Spinal cord (tissue), 10 donors: ENCODE measurements around the gene CCDC50. TPM values are rescaled to one million over a fixed set of nuclear protein-coding genes. Genes with fewer than 3 reads are reported as not detected.

Source experiments
- DNase-seq, 6 donors: peaks; one replicate each; pipeline versions ENCODE4 v3.0.0 to v3.0.0-alpha.2; 2013 to 2015; ENCODE audit warnings: low spot score in 6 of 6, low read depth in 4 of 6
- H3K27ac ChIP-seq: one replicate; pipeline ENCODE4 v1.5.1; 2013; ENCODE audit warnings: low read depth, low read length, control low read depth
- H3K27me3 ChIP-seq: one replicate; pipeline ENCODE4 v1.6.1; 2013; ENCODE audit warnings: low read length; ENCODE audit not compliant: control insufficient read depth, insufficient read depth
- H3K36me3 ChIP-seq: one replicate; pipeline ENCODE4 v1.6.1; 2013; ENCODE audit warnings: low read length; ENCODE audit not compliant: control insufficient read depth, insufficient read depth
- H3K4me1 ChIP-seq: one replicate; pipeline ENCODE4 v1.6.1; 2013; ENCODE audit warnings: low read length; ENCODE audit not compliant: control insufficient read depth, insufficient read depth
- H3K4me3 ChIP-seq: one replicate; pipeline ENCODE4 v1.5.1; 2013; ENCODE audit warnings: low read depth, low read length, control low read depth
- H3K9me3 ChIP-seq: one replicate; pipeline ENCODE4 v1.6.1; 2013; ENCODE audit warnings: low read length; ENCODE audit not compliant: control insufficient read depth, insufficient read depth
- WGBS: methylation state at CpG from one replicate; pipeline ENCODE4 v1.1.5; 2013; ENCODE audit warnings: missing lambda C conversion rate; ENCODE audit not compliant: insufficient coverage; 5-methylcytosine and 5-hydroxymethylcytosine counted together
- long read RNA-seq, 4 donors: transcript quantifications; one replicate each; lab custom pipeline, GENCODE V29; 2026
- polyA plus RNA-seq, 2 donors: library from polyadenylated mRNA; unstranded; fragments of 120-200 nt; gene quantifications; one replicate each; pipeline ENCODE4 v1.2.1, GENCODE V29; 2013; ENCODE audit not compliant: insufficient read length in 2 of 2
- total RNA-seq, 2 donors: library from RNA; depleted of rRNA in 1 of 2; stranded (reverse); fragments of 120-200 nt in 1 of 2; fragments of >200 nt in 1 of 2; gene quantifications; one replicate each; pipeline versions ENCODE4 v1.2.3 to v1.2.4, GENCODE V29; 2013 to 2014
- donor health status: healthy.

Gene CCDC50, protein sequence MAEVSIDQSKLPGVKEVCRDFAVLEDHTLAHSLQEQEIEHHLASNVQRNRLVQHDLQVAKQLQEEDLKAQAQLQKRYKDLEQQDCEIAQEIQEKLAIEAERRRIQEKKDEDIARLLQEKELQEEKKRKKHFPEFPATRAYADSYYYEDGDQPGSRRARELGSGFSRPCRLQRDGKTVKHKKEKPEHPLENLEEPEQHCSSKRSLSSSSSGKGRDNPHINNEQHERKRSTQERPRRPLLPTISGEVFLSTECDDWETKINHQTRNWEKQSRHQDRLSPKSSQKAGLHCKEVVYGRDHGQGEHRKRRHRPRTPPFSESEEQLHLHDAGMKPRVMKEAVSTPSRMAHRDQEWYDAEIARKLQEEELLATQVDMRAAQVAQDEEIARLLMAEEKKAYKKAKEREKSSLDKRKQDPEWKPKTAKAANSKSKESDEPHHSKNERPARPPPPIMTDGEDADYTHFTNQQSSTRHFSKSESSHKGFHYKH
- 10 to 100 TPM; 60.8 to 70.3 TPM for total RNA-seq
- 10 to 100 TPM; 35.8 to 49.3 TPM for polyA plus RNA-seq
- long read RNA-seq, donor 1, transcript CCDC50-202 (11 exons, 1,926 nt) = major isoform, 13 of 27 reads
- long read RNA-seq, donor 1, partial matches to known transcripts = 14 of 27 reads
- long read RNA-seq, donor 1, other reads (novel, unspliced or antisense) = 0 of 27 reads
- long read RNA-seq, donor 2, partial matches to known transcripts = 0 of 3 reads
- long read RNA-seq, donor 2, other reads (novel, unspliced or antisense) = 0 of 3 reads
- long read RNA-seq, donor 3, transcript CCDC50-202 (11 exons, 1,926 nt) = major isoform, 6 of 6 reads
- long read RNA-seq, donor 3, partial matches to known transcripts = 0 of 6 reads
- long read RNA-seq, donor 3, other reads (novel, unspliced or antisense) = 0 of 6 reads
- long read RNA-seq, donor 4, transcript CCDC50-202 (11 exons, 1,926 nt) = major isoform, 8 of 50 reads
- long read RNA-seq, donor 4, partial matches to known transcripts = 42 of 50 reads
- long read RNA-seq, donor 4, other reads (novel, unspliced or antisense) = 0 of 50 reads

DNA sequence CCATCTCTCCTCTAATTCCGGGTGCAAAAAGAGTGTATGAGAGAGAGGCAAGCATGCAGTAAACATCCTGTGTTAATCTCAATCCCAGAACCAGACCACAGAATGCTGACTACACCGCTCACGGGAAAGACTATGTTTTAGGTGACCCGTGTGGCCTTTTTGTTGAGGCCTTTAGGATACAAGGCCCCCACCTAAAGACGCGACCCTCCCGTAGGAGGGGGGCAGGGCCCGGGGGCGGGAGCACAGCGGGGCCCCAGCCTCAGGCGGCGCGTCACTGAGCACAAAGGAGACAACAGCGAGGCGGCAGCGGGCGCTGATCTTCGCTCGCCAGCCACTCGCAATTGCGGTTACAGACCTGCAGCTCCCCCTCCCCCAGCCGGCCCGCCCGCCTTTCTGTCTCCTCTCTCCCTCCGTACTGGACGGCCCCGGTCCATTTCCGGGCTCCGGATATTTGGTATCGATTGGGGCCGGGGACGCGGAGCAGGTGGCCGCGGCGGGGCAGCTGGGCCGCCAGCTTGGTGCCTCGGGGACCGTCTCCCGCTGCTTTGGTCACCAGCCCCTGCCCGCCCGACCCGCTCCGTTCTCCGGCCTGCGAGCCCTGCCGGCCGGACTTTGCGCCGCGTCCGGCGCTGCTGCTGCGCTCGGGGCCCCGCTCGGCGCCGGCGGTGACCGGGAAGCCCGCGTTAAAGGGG, at the start of gene CCDC50:
CCDC50 (plus strand) TSS at position 433 of the 692 bp plus-strand sequence. CDS start 281 bp downstream, outside the sequence.
- Histone ChIP-seq H3K4me1 (peaks cover 3% of the 10 kb centered on the region), H3K27me3 (no peaks in the 10 kb centered on the region), H3K36me3 (no peaks in the 10 kb centered on the region), H3K4me3 (peak within 1 kb of the TSS; percentile 83), H3K9me3 (no peaks in the 10 kb centered on the region), H3K27ac (peak within 1 kb of the TSS; percentile 89)
- DNase-seq = peak; percentile 66 to 96 (median 74)
- WGBS = under 1% methylated on average over 60 of the region's 63 CpGs

DNA sequence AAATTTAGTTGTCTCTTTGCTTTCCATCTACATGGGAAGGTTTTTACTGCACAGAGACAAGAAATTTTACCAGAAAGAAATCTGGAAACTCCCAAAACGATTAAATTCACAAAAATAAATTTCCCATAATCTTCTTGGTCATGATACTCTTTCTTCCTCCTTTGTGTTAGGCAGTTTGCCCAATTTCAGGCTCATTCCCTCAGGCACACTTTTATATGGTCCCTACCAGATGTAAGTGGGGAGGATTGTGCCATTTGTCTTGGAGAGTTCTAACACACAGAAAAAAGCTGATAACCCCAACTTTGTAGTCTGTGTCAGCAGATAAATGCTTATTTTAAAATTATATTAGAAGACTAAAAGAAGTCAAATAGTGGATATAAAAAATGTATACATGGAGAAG, 49.1 kb upstream of the CCDC50 start:
- Histone ChIP-seq H3K4me1 (no peaks in the 10 kb centered on the region), H3K27me3 (no peaks in the 10 kb centered on the region), H3K9me3 (no peaks in the 10 kb centered on the region), H3K4me3 (no peak overlapping the region), H3K27ac (no peak overlapping the region), H3K36me3 (no peaks in the 10 kb centered on the region)
- WGBS = no CpG with 5 or more reads among the region's 1 CpG
- no peak for DNase-seq

DNA sequence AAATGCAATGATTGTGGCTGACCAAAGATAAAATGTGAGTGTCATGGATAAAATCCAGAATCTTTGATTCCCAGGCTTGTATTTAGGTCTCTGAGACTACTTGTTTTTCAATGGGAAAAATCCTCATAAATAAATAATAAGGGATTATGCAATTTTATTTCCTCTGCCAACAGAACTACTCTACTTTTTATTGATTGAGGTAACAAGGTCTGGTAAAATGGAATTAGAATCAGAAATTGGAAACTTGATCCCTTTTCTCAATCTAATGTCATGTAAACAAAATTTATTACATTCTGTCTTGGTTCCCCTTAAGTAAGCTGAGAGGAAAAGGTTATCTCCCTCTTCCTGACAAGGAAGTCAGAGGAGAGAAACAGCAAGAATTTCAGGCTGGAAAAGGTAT, 48.3 kb upstream of the CCDC50 start:
- Histone ChIP-seq H3K4me1 (no peaks in the 10 kb centered on the region), H3K36me3 (no peaks in the 10 kb centered on the region), H3K27me3 (no peaks in the 10 kb centered on the region), H3K27ac (no peak overlapping the region), H3K4me3 (no peak overlapping the region), H3K9me3 (no peaks in the 10 kb centered on the region)
- DNase-seq = no peak

DNA sequence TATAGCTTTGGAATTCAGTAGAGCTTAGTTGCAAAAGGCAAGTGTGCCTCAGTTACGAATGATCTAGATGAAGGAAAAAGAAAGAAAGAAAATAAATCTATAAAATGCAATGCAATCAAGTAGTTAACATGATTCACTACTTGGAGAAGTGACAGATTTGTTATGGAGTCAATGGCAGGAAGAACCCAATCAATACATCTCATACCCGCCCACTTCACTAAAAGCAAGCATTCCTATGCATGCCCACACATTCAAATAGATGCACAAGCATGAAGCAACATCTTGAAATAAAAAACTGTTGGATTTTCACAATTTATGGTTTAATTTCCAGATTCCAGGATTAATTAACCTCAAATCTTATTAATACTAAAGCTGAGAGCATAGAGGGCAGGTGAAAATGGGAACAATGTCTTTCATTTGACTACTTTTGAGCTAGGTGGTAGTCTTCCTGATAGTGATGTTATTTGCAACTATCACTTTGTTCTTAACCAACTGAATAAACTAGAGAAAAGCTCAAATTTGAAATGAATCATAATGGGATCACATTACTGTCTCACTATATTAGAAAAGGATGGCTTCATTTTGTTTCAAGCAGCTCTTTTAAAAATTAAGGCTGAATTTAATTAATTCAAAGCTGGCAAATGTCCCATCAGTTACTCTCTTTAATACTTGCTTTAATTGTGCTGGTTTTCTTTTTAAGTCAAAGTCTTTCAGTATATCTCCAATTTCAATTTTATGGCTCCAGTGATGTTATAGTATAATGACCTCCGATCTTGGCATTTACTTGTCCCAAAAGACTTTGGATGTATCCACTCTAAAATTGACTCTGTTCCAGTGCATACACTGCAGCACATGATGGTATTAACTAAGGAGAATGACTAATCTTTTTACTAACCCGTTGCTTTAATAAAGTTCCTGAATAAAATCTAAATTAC, 46.7 kb upstream of the CCDC50 start:
- H3K4me3 ChIP-seq = no peak overlapping the region
- H3K4me1 ChIP-seq = no peaks in the 10 kb centered on the region
- no CpG with 5 or more reads among the region's 4 CpGs for WGBS
- DNase-seq = peak in 1 of 6 donors; percentile 62
- H3K27me3 ChIP-seq = no peaks in the 10 kb centered on the region
- H3K9me3 ChIP-seq = no peaks in the 10 kb centered on the region
- no peak overlapping the region for H3K27ac ChIP-seq
- no peaks in the 10 kb centered on the region for H3K36me3 ChIP-seq

DNA sequence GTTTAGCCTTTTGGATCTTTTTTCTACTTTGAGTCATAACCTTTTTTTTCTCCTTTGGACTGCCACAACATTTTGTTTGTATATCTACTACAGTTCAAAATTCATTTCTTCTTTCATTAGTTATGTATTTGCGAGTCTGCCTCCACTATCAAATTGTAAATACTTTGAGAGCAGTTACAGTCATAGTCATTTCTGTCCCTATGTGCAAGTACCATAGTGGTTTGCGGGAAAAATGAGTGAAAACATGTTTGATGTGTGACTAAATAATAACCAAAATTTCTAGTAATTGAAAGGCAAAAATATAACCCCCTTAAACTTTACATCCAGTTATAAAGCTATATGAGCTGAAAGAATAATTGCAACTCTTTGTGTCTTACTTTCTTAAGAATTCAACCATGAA, 45.8 kb upstream of the CCDC50 start:
- no peak for DNase-seq
- no peaks in the 10 kb centered on the region for H3K9me3 ChIP-seq
- WGBS = no CpG with 5 or more reads among the region's 2 CpGs
- H3K4me3 ChIP-seq = no peak overlapping the region
- H3K27me3 ChIP-seq = no peaks in the 10 kb centered on the region
- no peak overlapping the region for H3K27ac ChIP-seq
- no peaks in the 10 kb centered on the region for H3K36me3 ChIP-seq
- no peaks in the 10 kb centered on the region for H3K4me1 ChIP-seq

DNA sequence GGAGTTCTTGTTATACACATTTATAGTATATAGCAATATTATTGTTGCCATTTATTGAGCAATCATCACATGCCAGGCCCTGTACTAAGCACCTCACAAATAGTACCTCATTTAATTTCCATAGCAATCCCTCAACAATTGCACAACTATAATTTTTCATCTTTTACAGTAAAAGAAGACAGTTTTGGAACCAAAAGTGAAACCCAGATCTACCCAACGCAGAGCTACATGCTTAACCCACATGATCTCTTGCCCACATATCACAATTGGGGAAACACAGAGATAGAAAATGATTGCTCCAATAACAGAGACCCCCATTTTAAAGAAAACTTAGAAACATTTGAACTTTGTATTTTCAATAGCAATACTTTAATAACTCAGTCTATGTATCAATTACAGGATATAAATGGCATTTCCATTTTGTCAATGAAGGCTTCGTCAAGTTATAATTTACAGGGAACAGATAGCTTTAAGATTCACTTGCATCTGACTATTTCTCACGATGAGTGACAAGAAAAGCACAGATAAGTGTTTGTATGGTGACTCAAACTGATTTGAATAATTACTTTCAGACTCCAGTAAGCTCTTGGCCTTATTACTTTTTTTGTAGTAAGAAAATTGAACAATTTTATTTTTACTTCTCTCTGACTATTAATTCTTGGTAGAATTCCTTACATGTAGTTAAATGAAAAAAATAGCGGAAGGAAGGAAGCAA, 38.7 kb upstream of the CCDC50 start:
- no peaks in the 10 kb centered on the region for H3K4me1 ChIP-seq
- no peak overlapping the region for H3K4me3 ChIP-seq
- H3K27me3 ChIP-seq = no peaks in the 10 kb centered on the region
- WGBS = 100% methylated on average over 1 of the region's 4 CpGs
- no peaks in the 10 kb centered on the region for H3K9me3 ChIP-seq
- DNase-seq = no peak
- H3K36me3 ChIP-seq = no peaks in the 10 kb centered on the region
- H3K27ac ChIP-seq = no peak overlapping the region

DNA sequence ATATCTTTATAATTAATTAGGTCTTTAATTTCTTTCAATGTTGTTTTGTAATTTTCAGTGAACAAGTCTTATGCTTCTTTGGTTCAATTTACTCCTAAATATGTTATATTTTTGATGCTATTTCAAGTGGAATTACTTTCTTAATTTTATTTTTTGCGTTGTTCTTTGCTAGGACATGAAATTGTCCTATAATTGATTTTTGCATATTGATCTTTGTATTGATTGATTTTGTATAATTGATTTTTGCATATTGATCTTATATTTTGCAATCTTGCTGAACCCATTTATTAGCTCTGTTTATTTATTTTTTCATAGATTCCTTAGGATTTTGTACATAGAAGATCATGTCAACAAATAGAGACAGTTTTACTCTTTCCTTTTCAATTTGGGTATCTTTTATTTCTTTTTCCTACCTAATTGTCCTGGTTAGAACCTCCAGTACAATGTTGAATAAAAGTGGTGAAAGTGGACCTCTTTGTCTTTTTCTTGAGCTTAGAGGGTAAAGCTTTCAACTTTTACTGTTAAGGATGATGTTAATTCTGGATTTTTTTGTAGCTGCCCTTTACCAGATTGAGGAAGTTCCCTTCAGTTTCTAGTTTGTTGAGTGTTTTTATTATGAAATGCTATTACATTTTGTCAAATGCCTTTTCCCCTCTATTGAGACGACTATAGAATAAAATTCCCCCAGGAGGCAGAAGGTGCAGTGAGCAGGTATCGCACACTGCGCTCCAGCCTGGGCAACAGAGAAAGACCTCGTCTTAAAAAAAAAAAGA, 36.8 kb upstream of the CCDC50 start:
- no peaks in the 10 kb centered on the region for H3K4me1 ChIP-seq
- H3K9me3 ChIP-seq = no peaks in the 10 kb centered on the region
- H3K36me3 ChIP-seq = no peaks in the 10 kb centered on the region
- no peak overlapping the region for H3K4me3 ChIP-seq
- no peak for DNase-seq
- no peak overlapping the region for H3K27ac ChIP-seq
- WGBS = no CpG with 5 or more reads among the region's 5 CpGs
- no peaks in the 10 kb centered on the region for H3K27me3 ChIP-seq

DNA sequence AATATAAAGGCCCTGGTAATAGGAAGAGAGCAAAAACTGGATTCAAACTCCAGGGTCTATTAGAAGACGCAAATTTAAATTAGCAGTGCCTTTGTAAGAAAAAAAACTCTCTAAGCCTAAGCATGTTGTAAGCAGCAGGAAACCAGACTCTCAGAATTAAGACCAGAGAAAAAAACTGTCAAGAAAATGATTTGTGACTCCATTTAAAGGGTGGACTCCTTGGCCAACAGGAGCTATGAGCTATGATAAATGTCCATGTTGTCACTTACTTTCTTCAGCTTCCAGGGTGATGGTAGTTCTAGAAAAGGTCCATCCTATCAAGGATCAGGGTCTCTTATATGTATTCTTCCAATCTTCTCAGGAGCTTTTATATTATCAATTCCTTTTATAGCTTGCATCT, 34.9 kb upstream of the CCDC50 start:
- no peak for DNase-seq
- H3K4me3 ChIP-seq = no peak overlapping the region
- H3K27ac ChIP-seq = no peak overlapping the region
- no peaks in the 10 kb centered on the region for H3K4me1 ChIP-seq
- H3K27me3 ChIP-seq = no peaks in the 10 kb centered on the region
- no CpG with 5 or more reads among the region's 1 CpG for WGBS
- no peaks in the 10 kb centered on the region for H3K9me3 ChIP-seq
- H3K36me3 ChIP-seq = no peaks in the 10 kb centered on the region
